Heart right ventricle (tissue), 16 donors: ENCODE data around the gene TUBGCP6. TPM values are rescaled to one million over a fixed set of nuclear protein-coding genes. Genes with fewer than 3 reads are reported as not detected.

Source experiments
- ATAC-seq, 8 donors: fragments of 200-7000 bp; cut with Tn5 transposase; one replicate each; pipeline ENCODE4 v1.9.1; 2020; ENCODE audit warnings: mild to moderate bottlenecking in 8 of 8, moderate library complexity in 8 of 8, moderate number of reproducible peaks in 1 of 8
- DNase-seq, 2 donors: peaks; one replicate each; pipeline ENCODE4 v3.0.0-alpha.2; 2020
- H3K27ac ChIP-seq, 10 donors: fragments of 200-600 bp; sonication (generic) in 2 of 10; one replicate each; pipeline versions ENCODE4 v1.5.0 to v1.8.0; 2020 to 2022; ENCODE audit warnings: mild to moderate bottlenecking in 3 of 10
- H3K27me3 ChIP-seq, 7 donors: fragments of 200-600 bp; one replicate each; pipeline ENCODE4 v1.8.0; 2021 to 2022; ENCODE audit warnings: mild to moderate bottlenecking in 2 of 7
- H3K36me3 ChIP-seq, 9 donors: fragments of 200-600 bp; sonication (generic) in 1 of 9; one replicate each; pipeline versions ENCODE4 v1.5.0 to v1.8.0; 2020 to 2022; ENCODE audit warnings: mild to moderate bottlenecking in 2 of 9
- H3K4me1 ChIP-seq, 9 donors: fragments of 200-600 bp; sonication (generic) in 1 of 9; one replicate each; pipeline versions ENCODE4 v1.5.0 to v1.8.0; 2020 to 2022; ENCODE audit warnings: mild to moderate bottlenecking in 4 of 9
- H3K4me3 ChIP-seq, 10 donors: fragments of 200-600 bp; sonication (generic) in 2 of 10; one replicate each; pipeline versions ENCODE4 v1.5.0 to v1.8.0; 2020 to 2022; ENCODE audit warnings: mild to moderate bottlenecking in 7 of 10, moderate library complexity in 2 of 10
- H3K9me3 ChIP-seq, 11 donors: fragments of 200-600 bp in 10 of 11; sonication (generic) in 2 of 11; one replicate each; pipeline versions ENCODE4 v1.5.0 to v1.8.0; 2013 to 2022; ENCODE audit warnings: mild to moderate bottlenecking in 2 of 11, control low read depth in 1 of 11, moderate library complexity in 1 of 11
- WGBS, 2 donors: extraction: QIAGEN DNeasy Blood & Tissue Kit; methylation state at CpG; one replicate each; pipeline ENCODE4 v1.1.7; 2013; ENCODE audit warnings: inconsistent platforms in 1 of 2; 5-methylcytosine and 5-hydroxymethylcytosine counted together
- intact Hi-C, 10 donors: fragments of 100-400 bp; cut with DNase I; formaldehyde crosslinking; loops; one replicate each; pipeline versions ENCODE4 v1.11.1 to v1.14.2; 2022
- polyA plus RNA-seq, 2 donors: library from polyadenylated mRNA; stranded (reverse); fragments of 200-250 nt; gene quantifications; one replicate each; pipeline ENCODE4 v1.2.3, GENCODE V29; 2013
- total RNA-seq, 10 donors: library from RNA; stranded (reverse); fragmentation: NEBNext Ultra II Directional in 3 of 10; extraction: Animal tissue kit (Norgen Biotek cat#: 25700) in 3 of 10; gene quantifications; one replicate each; pipeline versions ENCODE4 v1.2.1 to v1.2.4, GENCODE V29; 2021 to 2023
- TF ChIP-seq, protein P1 (sequence below), 9 donors: fragments of 200-600 bp; sonication (generic) in 2 of 9; IDR thresholded peaks; one replicate each; pipeline versions ENCODE4 v1.5.0 to v1.8.0; 2021 to 2022; ENCODE audit warnings: antibody characterized with exemption in 9 of 9, mild to moderate bottlenecking in 5 of 9, moderate library complexity in 1 of 9
- donor health status: Arrhythmogenic right ventricular cardiomyopathy.
- donor health status: ischemic (EF 13 %, LVEDD 7.1; RV severe dilation, severe dysfunction).
- donor health status: healthy with polysubstance abuse.
- donor health status: DM: no; HTN: yes; CAD: no.
- donor health status: DM: no; HTN: no; CAD: no.
- donor health status: ischemic (EF 25% LVEDD 6.9; RV normal size, moderate dysfunction).
- donor health status: ischemic (EF 25% LVEDD 5.7; RV mildly dilated, moderate dysfunction).
- donor health status: healthy.
- donor health status: DM: yes; HTN: yes; CAD: no.
- donor health status: Ischemic cardiomyopathy.
- donor health status: ischemic (EF 35%, LVEDD 5.7; RV mildly dilated, moderate dysfunction).
- donor health status: nonischemic (EF 11% LVEDD 7.7; RV severe dilation, severe dysfunction).
- donor health status: DM: yes; HTN: yes; CAD: no.
- donor health status: PGD.
- donor health status: ischemic (EF 29% LVEDD 5.4; RV normal size, mild dysfunction).
- donor health status: nonischemic (EF 23%, LVEDD 6.1; RV moderate dilation, normal function).

The TUBGCP6 gene
- total and polyA plus RNA-seq, 12 donors: 14.2 to 40.7 (median 18.5) TPM

DNA sequence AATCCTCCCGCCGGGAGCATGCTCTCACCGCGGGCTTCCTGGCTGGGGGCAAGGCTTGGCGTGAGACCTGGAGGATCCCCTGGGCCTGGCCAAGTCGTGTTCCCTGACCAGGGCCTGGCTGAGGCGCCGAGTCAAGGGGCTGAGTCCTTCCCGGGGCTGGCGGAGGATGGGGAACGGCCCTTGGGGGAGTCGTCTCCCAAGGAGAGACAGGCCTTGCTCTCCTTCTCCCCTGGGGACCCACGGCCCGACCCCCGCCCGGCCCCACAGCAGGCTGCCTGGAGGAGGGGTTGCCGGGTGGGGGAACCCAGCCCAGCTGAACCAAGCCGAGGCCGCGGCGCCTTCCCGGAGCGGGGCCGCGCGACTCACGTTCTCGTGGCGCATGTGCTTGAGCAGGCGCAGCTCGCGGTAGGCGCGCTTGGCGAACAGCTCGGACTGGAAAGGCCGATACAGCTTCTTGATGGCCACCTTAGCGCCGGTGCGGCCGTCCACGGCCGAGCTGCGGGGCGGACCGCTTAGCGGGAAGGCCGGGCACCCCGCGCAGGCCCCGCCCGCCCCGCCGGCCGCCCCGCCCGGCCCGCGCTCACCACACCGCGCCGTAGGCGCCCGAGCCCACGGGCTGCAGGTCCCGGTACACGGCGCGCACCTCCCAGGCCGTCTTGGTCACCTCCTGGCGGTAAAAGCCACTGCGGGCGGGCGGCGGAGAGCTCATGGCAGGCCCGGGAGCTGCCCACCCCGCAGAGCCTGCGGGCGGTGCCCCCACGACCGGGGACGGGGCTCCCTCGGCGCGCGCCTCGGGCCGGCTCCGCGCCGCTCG is 16.2 kb upstream of the TUBGCP6 start:
- H3K4me3 ChIP-seq: peak overlapping the region; percentile 36 to 75 (median 59)
- H3K9me3 ChIP-seq: no peaks in the 10 kb centered on the region
- peak in 1 of 2 donors; percentile 54 for DNase-seq
- H3K4me1 ChIP-seq: peaks cover 6 to 48% (median 21%) of the 10 kb centered on the region in 9 donors
- peaks cover 0 to 32% (median 0%) of the 10 kb centered on the region in 7 donors for H3K27me3 ChIP-seq
- H3K36me3 ChIP-seq: peaks cover 0 to 9% (median 0%) of the 10 kb centered on the region in 9 donors
- WGBS, 2 donors: 2% methylated on average over 67 to 92 of the region's 92 CpGs
- peak in 6 of 8 donors; percentile 3 to 21 (median 14) for ATAC-seq
- H3K27ac ChIP-seq: peak overlapping the region in 9 of 10 donors; percentile 28 to 80 (median 63)
- intact Hi-C loops: no loop called here
- TF ChIP-seq, protein P1, sequence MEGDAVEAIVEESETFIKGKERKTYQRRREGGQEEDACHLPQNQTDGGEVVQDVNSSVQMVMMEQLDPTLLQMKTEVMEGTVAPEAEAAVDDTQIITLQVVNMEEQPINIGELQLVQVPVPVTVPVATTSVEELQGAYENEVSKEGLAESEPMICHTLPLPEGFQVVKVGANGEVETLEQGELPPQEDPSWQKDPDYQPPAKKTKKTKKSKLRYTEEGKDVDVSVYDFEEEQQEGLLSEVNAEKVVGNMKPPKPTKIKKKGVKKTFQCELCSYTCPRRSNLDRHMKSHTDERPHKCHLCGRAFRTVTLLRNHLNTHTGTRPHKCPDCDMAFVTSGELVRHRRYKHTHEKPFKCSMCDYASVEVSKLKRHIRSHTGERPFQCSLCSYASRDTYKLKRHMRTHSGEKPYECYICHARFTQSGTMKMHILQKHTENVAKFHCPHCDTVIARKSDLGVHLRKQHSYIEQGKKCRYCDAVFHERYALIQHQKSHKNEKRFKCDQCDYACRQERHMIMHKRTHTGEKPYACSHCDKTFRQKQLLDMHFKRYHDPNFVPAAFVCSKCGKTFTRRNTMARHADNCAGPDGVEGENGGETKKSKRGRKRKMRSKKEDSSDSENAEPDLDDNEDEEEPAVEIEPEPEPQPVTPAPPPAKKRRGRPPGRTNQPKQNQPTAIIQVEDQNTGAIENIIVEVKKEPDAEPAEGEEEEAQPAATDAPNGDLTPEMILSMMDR (IDR thresholded peaks at IDR 0.05): no peak

DNA sequence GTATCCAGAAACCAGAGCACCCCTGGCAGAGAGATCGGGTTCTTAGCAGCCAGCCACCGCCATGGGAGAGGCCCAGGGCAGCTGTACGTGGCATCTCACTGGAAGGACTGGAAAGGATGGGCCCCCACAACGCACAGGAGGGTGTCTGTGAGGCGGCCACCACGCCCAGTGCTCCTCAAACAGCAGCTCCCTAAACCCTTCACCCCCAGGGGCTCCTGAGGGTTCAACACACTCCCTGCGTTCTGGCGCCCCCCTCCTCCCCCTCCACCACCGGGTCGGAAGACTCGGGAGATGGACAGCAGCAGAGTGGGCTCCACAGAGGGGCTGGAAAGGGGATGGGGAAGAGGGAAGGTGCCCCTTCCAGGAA is 15.6 kb upstream of the TUBGCP6 start:
- Histone ChIP-seq H3K27ac (peak overlapping the region in 9 of 10 donors; percentile 28 to 80 (median 63)), H3K36me3 (peaks cover 0 to 15% (median 0%) of the 10 kb centered on the region in 9 donors), H3K9me3 (no peaks in the 10 kb centered on the region), H3K4me3 (peak overlapping the region; percentile 36 to 75 (median 59)), H3K27me3 (peaks cover 0 to 32% (median 0%) of the 10 kb centered on the region in 7 donors), H3K4me1 (peaks cover 6 to 48% (median 21%) of the 10 kb centered on the region in 9 donors)
- DNase-seq: no peak
- WGBS, 2 donors: 34 to 41% methylated on average over 11 of the region's 11 CpGs
- ATAC-seq: no peak
- TF ChIP-seq, protein P1 (IDR thresholded peaks at IDR 0.05): no peak
- intact Hi-C loops: no loop called here

GRCh38 chr22:50259302-50259701 is 14.5 kb upstream of the TUBGCP6 start:
- Histone ChIP-seq H3K27ac (peak overlapping the region in 3 of 10 donors; percentile 52 to 65 (median 54)), H3K36me3 (peaks cover 0 to 17% (median 0%) of the 10 kb centered on the region in 9 donors), H3K4me1 (peaks cover 6 to 48% (median 21%) of the 10 kb centered on the region in 9 donors), H3K27me3 (peaks cover 0 to 32% (median 0%) of the 10 kb centered on the region in 7 donors), H3K9me3 (no peaks in the 10 kb centered on the region), H3K4me3 (no peak overlapping the region)
- 94 to 95% methylated on average over 15 of the region's 15 CpGs for WGBS, 2 donors
- TF ChIP-seq, protein P1 (IDR thresholded peaks at IDR 0.05): no peak
- DNase-seq (no peak), ATAC-seq (no peak)
- intact Hi-C loops: loop anchor here in 1 of 10 donors (5.0 kb wide), 1 partner anchor 78 kb away; no protein-coding TSS in a partner anchor

GRCh38 chr22:50258361-50259292 is 13.8 kb upstream of the TUBGCP6 start:
- ATAC-seq: peak; percentile 32 to 84 (median 74)
- Histone ChIP-seq H3K27ac (peak overlapping the region in 5 of 10 donors; percentile 17 to 65 (median 52)), H3K4me3 (no peak overlapping the region), H3K36me3 (peaks cover 0 to 16% (median 0%) of the 10 kb centered on the region in 9 donors), H3K4me1 (peaks cover 6 to 48% (median 21%) of the 10 kb centered on the region in 9 donors), H3K9me3 (no peaks in the 10 kb centered on the region), H3K27me3 (peaks cover 0 to 31% (median 0%) of the 10 kb centered on the region in 7 donors)
- TF ChIP-seq, protein P1 (IDR thresholded peaks at IDR 0.05): no peak
- WGBS, 2 donors: 63 to 70% methylated on average over 24 of the region's 24 CpGs
- DNase-seq: peak; percentile 53 to 68
- intact Hi-C loops: loop anchor here in 1 of 10 donors (5.0 kb wide), 1 partner anchor 79 kb away; no protein-coding TSS in a partner anchor
